ENCODE results near the gene CLIP2. TPM values are rescaled to one million over a fixed set of nuclear protein-coding genes. Genes with fewer than 3 reads are reported as not detected.

The CLIP2 gene
- total and polyA plus RNA-seq, 2 of the 4 experiments (the other 2 are of a cell fraction), result 18.1 to 20.7 TPM

DNA sequence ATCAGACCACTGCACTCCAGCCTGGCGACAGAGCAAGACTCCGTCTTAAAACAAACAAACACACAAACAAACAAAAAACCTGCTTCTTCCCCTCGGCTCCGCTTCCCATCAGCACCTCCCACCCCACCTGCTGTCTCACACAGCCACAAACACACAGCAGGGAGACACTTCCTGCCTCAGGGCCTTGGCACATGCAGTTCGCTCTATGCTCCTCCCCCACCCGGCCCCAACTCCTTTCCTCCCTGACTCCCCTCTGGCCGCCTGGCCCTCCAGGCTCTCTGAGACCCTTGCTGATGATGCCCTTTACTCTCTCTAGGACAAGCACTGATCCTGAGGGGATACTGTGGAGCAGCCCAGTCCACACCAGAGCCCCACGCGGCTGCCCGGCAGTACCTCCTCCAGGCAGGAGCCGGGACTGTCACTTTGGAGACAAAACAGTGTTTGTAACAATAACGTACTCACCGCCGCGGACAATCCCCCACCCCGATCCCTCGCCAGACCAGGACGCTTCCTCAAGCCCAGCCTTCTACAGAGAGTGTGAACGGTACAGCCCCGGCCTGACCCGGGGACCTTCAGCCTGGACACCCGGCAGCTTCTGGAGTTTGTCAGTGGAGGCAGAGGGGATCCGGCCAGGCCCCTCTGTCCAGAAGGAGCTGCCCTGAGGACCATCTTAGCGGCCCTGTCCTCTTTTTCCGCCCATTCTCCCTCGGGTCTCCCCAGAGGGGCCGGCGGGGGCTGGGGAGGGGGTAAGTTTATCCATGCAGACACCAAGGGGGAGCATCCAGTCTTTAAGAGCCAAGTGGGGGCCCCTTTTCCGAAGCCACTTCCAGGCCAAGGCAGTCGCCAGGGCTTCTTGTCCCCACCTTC is 114.5 kb downstream of the CLIP2 start:
- H3K56ac ChIP-seq (ENCODE audit: extremely low read depth, insufficient read depth, low read length), result no peak overlapping the region
- dilution Hi-C loops (cut with HindIII; ENCODE audit: low sequenced_read_pairs, unreplicated experiment), result no loop called here
- intact Hi-C loops (cut with micrococcal nuclease), result no loop called here

More for the DNA sequence above, 114.5 kb downstream of the CLIP2 start:
- no peak overlapping the region for H4K8ac ChIP-seq (ENCODE audit: low read depth in 2 of 2, low read length in 2 of 2)
- H4K20me1 ChIP-seq (ENCODE audit: insufficient read depth, low read length), result peaks cover 10% of the 10 kb centered on the region; the same call in 1 of the 2 replicates
- H2AK9ac ChIP-seq (replicated peaks; ENCODE audit: low read depth, low read length, poor library complexity), result no peak overlapping the region
- H2BK5ac ChIP-seq (ENCODE audit: low read depth, low read length, poor library complexity, severe bottlenecking), result no peak overlapping the region
- H3K79me1 ChIP-seq (ENCODE audit: low read depth in 1 of 2, low read length in 2 of 2), result peaks cover 0 to 5% of the 10 kb centered on the region in 2 experiments; a peak in 2 of 4 replicates
- peaks cover 43% of the 10 kb centered on the region for H3K36me3 ChIP-seq (ENCODE audit: control insufficient read depth, insufficient read depth, low read length)
- no peak overlapping the region for H3K18ac ChIP-seq (ENCODE audit: low read depth, low read length)
- no peaks in the 10 kb centered on the region for H3K27me3 ChIP-seq (ENCODE audit: control insufficient read depth, insufficient read depth, low read length)
- 82% methylated on average over 12 of the region's 30 CpGs; no CpG with 5 or more reads in 1 of the 2 experiments for WGBS, 2 experiments (ENCODE audit: extremely low coverage in 2 of 2, insufficient read length in 1 of 2)
- H3K4ac ChIP-seq (ENCODE audit: low read depth, low read length), result no peak overlapping the region
- no peak overlapping the region for H2BK20ac ChIP-seq (ENCODE audit: low read depth, low read length)
- POLR2A ChIA-PET (ENCODE audit: unreplicated experiment), result no interaction called here
- H3K4me3 ChIP-seq (ENCODE audit: insufficient read depth, low read depth, low read length), result no peak overlapping the region
- ATAC-seq (ENCODE audit: low read depth) (no peak), DNase-seq (no peak)
- no peak overlapping the region for H3K9ac ChIP-seq (ENCODE audit: low read depth, low read length)
- H2BK120ac ChIP-seq (ENCODE audit: low read depth, low read length), result no peak overlapping the region
- CTCF ChIA-PET, result interaction anchor here (0.6 kb wide), 1 partner anchor 163 kb away, joined by 3 read pairs; no protein-coding TSS in a partner anchor
- no peak overlapping the region for H3K27ac ChIP-seq (ENCODE audit: insufficient read depth, low read length)
- TF ChIP-seq, protein P1, sequence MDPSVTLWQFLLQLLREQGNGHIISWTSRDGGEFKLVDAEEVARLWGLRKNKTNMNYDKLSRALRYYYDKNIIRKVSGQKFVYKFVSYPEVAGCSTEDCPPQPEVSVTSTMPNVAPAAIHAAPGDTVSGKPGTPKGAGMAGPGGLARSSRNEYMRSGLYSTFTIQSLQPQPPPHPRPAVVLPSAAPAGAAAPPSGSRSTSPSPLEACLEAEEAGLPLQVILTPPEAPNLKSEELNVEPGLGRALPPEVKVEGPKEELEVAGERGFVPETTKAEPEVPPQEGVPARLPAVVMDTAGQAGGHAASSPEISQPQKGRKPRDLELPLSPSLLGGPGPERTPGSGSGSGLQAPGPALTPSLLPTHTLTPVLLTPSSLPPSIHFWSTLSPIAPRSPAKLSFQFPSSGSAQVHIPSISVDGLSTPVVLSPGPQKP (IDR thresholded peaks at IDR 0.05; ENCODE audit: borderline replicate concordance, low read depth, low read length), result no peak
- no peak for TF ChIP-seq RCOR1 (IDR thresholded peaks at IDR 0.05; ENCODE audit: insufficient replicate concordance, low read length)
- no peak for TF ChIP-seq RAD21 (IDR thresholded peaks at IDR 0.05; ENCODE audit: low read length)
- TF ChIP-seq SMC3 (IDR thresholded peaks at IDR 0.05; ENCODE audit: low read depth, low read length), result no peak
- no peak for TF ChIP-seq POLR2A (IDR thresholded peaks at IDR 0.05; ENCODE audit: low read depth, low read length)
- TF ChIP-seq RFX5 (IDR thresholded peaks at IDR 0.05; ENCODE audit: low read depth, low read length), result no peak
- no peak for TF ChIP-seq MXI1 (IDR thresholded peaks at IDR 0.05; ENCODE audit: borderline replicate concordance, low read depth, low read length)
- TF ChIP-seq BHLHE40 (IDR thresholded peaks at IDR 0.05; ENCODE audit: low read depth, low read length), result no peak
- H3K9me1 ChIP-seq (ENCODE audit: insufficient read depth, low read length), result no peaks in the 10 kb centered on the region; the same call in 1 of the 2 replicates
- no peaks in the 10 kb centered on the region for H3K4me1 ChIP-seq (ENCODE audit: control insufficient read depth, insufficient read depth, low read length)
- H2AFZ ChIP-seq (replicated peaks; ENCODE audit: low read length, poor library complexity), result no peak overlapping the region
- no peaks in the 10 kb centered on the region for H3K9me3 ChIP-seq (ENCODE audit: control insufficient read depth, insufficient read depth, low read length)
- in situ Hi-C loops (cut with MboI; ENCODE audit: low sequenced_read_pairs), result loop anchor here (5.0 kb wide), 1 partner anchor 196 kb away; no protein-coding TSS in a partner anchor
- no peak overlapping the region for H2BK15ac ChIP-seq (ENCODE audit: low read depth, low read length)
- H4K91ac ChIP-seq (ENCODE audit: insufficient read depth, low read depth, low read length), result no peak overlapping the region
- no peak overlapping the region for H3K14ac ChIP-seq (replicated peaks; ENCODE audit: low read depth, low read length)
- no TSS peak for BruUV-seq (replicated peaks)
- no peak overlapping the region for H2AK5ac ChIP-seq (ENCODE audit: low read depth, low read length)
- H4K5ac ChIP-seq (ENCODE audit: low read depth, low read length), result no peak overlapping the region
- no peak overlapping the region for H3K4me2 ChIP-seq (ENCODE audit: low read depth, low read length)
- no peak overlapping the region for H3K23ac ChIP-seq (ENCODE audit: low read depth, low read length)
